HG03060 (cell line): ENCODE results near the gene RPS15.

Source experiments
- ATAC-seq: cut with Tn5 transposase; IDR thresholded peaks from one replicate; pipeline ENCODE4 v1.9.1; 2021; ENCODE audit warnings: low read depth, moderate number of reproducible peaks; ENCODE audit not compliant: unreplicated experiment

RPS15 gene

GRCh38 chr19:1450735-1451731 is 12.8 kb downstream of the RPS15 start:
- ATAC-seq: no peak

GRCh38 chr19:1451916-1452801 is 14.0 kb downstream of the RPS15 start:
- ATAC-seq: no peak

GRCh38 chr19:1452802-1453524 is 14.8 kb downstream of the RPS15 start:
- no peak for ATAC-seq

GRCh38 chr19:1453525-1454364 is 15.5 kb downstream of the RPS15 start:
- ATAC-seq: no peak

- ATAC-seq: no peak
Observed at GRCh38 chr19:1455002-1455335, 16.8 kb downstream of the RPS15 start.

GRCh38 chr19:1455336-1456120 is 17.3 kb downstream of the RPS15 start:
- ATAC-seq: no peak

- no peak for ATAC-seq
Observed at GRCh38 chr19:1456121-1456900, 18.1 kb downstream of the RPS15 start.

- ATAC-seq: no peak
Observed at GRCh38 chr19:1457031-1457739, 19.0 kb downstream of the RPS15 start.

GRCh38 chr19:1457892-1458291 is 19.7 kb downstream of the RPS15 start:
- ATAC-seq: no peak

- ATAC-seq: no peak
Observed at GRCh38 chr19:1459479-1459878, 21.3 kb downstream of the RPS15 start.

- ATAC-seq: no peak
Observed at GRCh38 chr19:1460033-1460995, 22.1 kb downstream of the RPS15 start.

GRCh38 chr19:1461862-1462261 is 23.7 kb downstream of the RPS15 start:
- ATAC-seq: no peak

- no peak for ATAC-seq
Observed at GRCh38 chr19:1465191-1466016, 27.2 kb downstream of the RPS15 start.

GRCh38 chr19:1466018-1466460 is 27.8 kb downstream of the RPS15 start:
- ATAC-seq: no peak

GRCh38 chr19:1466461-1467214 is 28.4 kb downstream of the RPS15 start:
- ATAC-seq: no peak
